Heart right ventricle (tissue), 16 donors: ENCODE measurements around the gene NDUFC2. TPM values are rescaled to one million over a fixed set of nuclear protein-coding genes. Genes with fewer than 3 reads are reported as not detected.

Experiments
- ATAC-seq, 8 donors: fragments of 200-7000 bp; cut with Tn5 transposase; one replicate each; pipeline ENCODE4 v1.9.1; 2020; ENCODE audit warnings: mild to moderate bottlenecking in 8 of 8, moderate library complexity in 8 of 8, moderate number of reproducible peaks in 1 of 8
- DNase-seq, 2 donors: peaks; one replicate each; pipeline ENCODE4 v3.0.0-alpha.2; 2020
- H3K27ac ChIP-seq, 10 donors: fragments of 200-600 bp; sonication (generic) in 2 of 10; one replicate each; pipeline versions ENCODE4 v1.5.0 to v1.8.0; 2020 to 2022; ENCODE audit warnings: mild to moderate bottlenecking in 3 of 10
- H3K27me3 ChIP-seq, 7 donors: fragments of 200-600 bp; one replicate each; pipeline ENCODE4 v1.8.0; 2021 to 2022; ENCODE audit warnings: mild to moderate bottlenecking in 2 of 7
- H3K36me3 ChIP-seq, 9 donors: fragments of 200-600 bp; sonication (generic) in 1 of 9; one replicate each; pipeline versions ENCODE4 v1.5.0 to v1.8.0; 2020 to 2022; ENCODE audit warnings: mild to moderate bottlenecking in 2 of 9
- H3K4me1 ChIP-seq, 9 donors: fragments of 200-600 bp; sonication (generic) in 1 of 9; one replicate each; pipeline versions ENCODE4 v1.5.0 to v1.8.0; 2020 to 2022; ENCODE audit warnings: mild to moderate bottlenecking in 4 of 9
- H3K4me3 ChIP-seq, 10 donors: fragments of 200-600 bp; sonication (generic) in 2 of 10; one replicate each; pipeline versions ENCODE4 v1.5.0 to v1.8.0; 2020 to 2022; ENCODE audit warnings: mild to moderate bottlenecking in 7 of 10, moderate library complexity in 2 of 10
- H3K9me3 ChIP-seq, 11 donors: fragments of 200-600 bp in 10 of 11; sonication (generic) in 2 of 11; one replicate each; pipeline versions ENCODE4 v1.5.0 to v1.8.0; 2013 to 2022; ENCODE audit warnings: mild to moderate bottlenecking in 2 of 11, control low read depth in 1 of 11, moderate library complexity in 1 of 11
- WGBS, 2 donors: extraction: QIAGEN DNeasy Blood & Tissue Kit; methylation state at CpG; one replicate each; pipeline ENCODE4 v1.1.7; 2013; ENCODE audit warnings: inconsistent platforms in 1 of 2; 5-methylcytosine and 5-hydroxymethylcytosine counted together
- intact Hi-C, 10 donors: fragments of 100-400 bp; cut with DNase I; formaldehyde crosslinking; loops; one replicate each; pipeline versions ENCODE4 v1.11.1 to v1.14.2; 2022
- polyA plus RNA-seq, 2 donors: library from polyadenylated mRNA; stranded (reverse); fragments of 200-250 nt; gene quantifications; one replicate each; pipeline ENCODE4 v1.2.3, GENCODE V29; 2013
- total RNA-seq, 10 donors: library from RNA; stranded (reverse); fragmentation: NEBNext Ultra II Directional in 3 of 10; extraction: Animal tissue kit (Norgen Biotek cat#: 25700) in 3 of 10; gene quantifications; one replicate each; pipeline versions ENCODE4 v1.2.1 to v1.2.4, GENCODE V29; 2021 to 2023
- TF ChIP-seq, protein P1 (sequence below), 9 donors: fragments of 200-600 bp; sonication (generic) in 2 of 9; IDR thresholded peaks; one replicate each; pipeline versions ENCODE4 v1.5.0 to v1.8.0; 2021 to 2022; ENCODE audit warnings: antibody characterized with exemption in 9 of 9, mild to moderate bottlenecking in 5 of 9, moderate library complexity in 1 of 9
- donor health status: Arrhythmogenic right ventricular cardiomyopathy.
- donor health status: ischemic (EF 13 %, LVEDD 7.1; RV severe dilation, severe dysfunction).
- donor health status: healthy with polysubstance abuse.
- donor health status: DM: no; HTN: yes; CAD: no.
- donor health status: DM: no; HTN: no; CAD: no.
- donor health status: ischemic (EF 25% LVEDD 6.9; RV normal size, moderate dysfunction).
- donor health status: ischemic (EF 25% LVEDD 5.7; RV mildly dilated, moderate dysfunction).
- donor health status: healthy.
- donor health status: DM: yes; HTN: yes; CAD: no.
- donor health status: Ischemic cardiomyopathy.
- donor health status: ischemic (EF 35%, LVEDD 5.7; RV mildly dilated, moderate dysfunction).
- donor health status: nonischemic (EF 11% LVEDD 7.7; RV severe dilation, severe dysfunction).
- donor health status: DM: yes; HTN: yes; CAD: no.
- donor health status: PGD.
- donor health status: ischemic (EF 29% LVEDD 5.4; RV normal size, mild dysfunction).
- donor health status: nonischemic (EF 23%, LVEDD 6.1; RV moderate dilation, normal function).

NDUFC2 gene
- total and polyA plus RNA-seq, 12 donors: 69.7 to 400 (median 275) TPM

DNA sequence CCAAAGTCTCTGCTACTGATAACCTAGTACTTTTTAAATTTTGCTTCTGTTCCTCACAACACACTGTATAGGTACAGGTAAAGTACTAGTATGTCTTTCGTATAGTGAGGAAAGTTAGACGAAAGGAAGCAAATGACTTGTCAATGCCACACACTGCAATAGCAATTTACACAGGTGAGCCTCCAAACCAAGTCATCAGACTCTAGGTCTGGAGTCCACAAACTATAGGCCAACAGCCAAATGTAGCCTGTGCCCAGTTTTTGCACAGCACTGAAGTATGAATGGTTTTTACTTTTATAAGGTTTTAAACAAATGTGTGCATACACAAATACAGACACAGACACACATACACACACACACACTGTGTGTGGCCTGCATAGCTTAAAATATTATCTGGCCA lies 31.6 kb upstream of the NDUFC2 start:
- WGBS, 2 donors: 91 to 100% methylated on average over 2 of the region's 2 CpGs
- TF ChIP-seq, protein P1, sequence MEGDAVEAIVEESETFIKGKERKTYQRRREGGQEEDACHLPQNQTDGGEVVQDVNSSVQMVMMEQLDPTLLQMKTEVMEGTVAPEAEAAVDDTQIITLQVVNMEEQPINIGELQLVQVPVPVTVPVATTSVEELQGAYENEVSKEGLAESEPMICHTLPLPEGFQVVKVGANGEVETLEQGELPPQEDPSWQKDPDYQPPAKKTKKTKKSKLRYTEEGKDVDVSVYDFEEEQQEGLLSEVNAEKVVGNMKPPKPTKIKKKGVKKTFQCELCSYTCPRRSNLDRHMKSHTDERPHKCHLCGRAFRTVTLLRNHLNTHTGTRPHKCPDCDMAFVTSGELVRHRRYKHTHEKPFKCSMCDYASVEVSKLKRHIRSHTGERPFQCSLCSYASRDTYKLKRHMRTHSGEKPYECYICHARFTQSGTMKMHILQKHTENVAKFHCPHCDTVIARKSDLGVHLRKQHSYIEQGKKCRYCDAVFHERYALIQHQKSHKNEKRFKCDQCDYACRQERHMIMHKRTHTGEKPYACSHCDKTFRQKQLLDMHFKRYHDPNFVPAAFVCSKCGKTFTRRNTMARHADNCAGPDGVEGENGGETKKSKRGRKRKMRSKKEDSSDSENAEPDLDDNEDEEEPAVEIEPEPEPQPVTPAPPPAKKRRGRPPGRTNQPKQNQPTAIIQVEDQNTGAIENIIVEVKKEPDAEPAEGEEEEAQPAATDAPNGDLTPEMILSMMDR (IDR thresholded peaks at IDR 0.05): no peak
- Histone ChIP-seq H3K9me3 (no peaks in the 10 kb centered on the region), H3K4me1 (no peaks in the 10 kb centered on the region), H3K27ac (no peak overlapping the region), H3K4me3 (no peak overlapping the region), H3K36me3 (peaks cover 0 to 86% (median 3%) of the 10 kb centered on the region in 9 donors), H3K27me3 (no peaks in the 10 kb centered on the region)
- intact Hi-C loops: no loop called here
- ATAC-seq (no peak), DNase-seq (no peak)

DNA sequence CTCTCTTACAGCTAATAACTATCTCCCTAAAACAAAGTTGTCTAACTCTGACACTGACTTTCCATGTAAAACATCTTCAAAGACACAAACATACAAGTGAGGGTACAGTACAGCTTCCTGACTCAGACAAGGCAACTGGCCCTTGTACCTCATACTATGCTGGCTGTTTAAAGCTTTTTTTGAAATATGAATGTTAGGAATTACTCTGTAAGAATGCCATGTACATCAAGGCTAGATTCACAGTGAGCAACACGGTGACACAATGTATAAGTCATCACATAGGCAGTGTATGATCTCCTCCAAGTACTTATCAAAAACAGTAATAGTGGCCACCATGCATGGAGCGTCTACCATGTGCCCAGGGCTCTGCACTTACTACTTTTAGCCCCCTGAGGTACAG lies 31.2 kb upstream of the NDUFC2 start:
- Histone ChIP-seq H3K27me3 (no peaks in the 10 kb centered on the region), H3K27ac (no peak overlapping the region), H3K4me1 (no peaks in the 10 kb centered on the region), H3K4me3 (no peak overlapping the region), H3K36me3 (peaks cover 0 to 88% (median 3%) of the 10 kb centered on the region in 9 donors), H3K9me3 (no peaks in the 10 kb centered on the region)
- ATAC-seq (no peak), DNase-seq (no peak)
- TF ChIP-seq, protein P1 (IDR thresholded peaks at IDR 0.05): no peak
- intact Hi-C loops: no loop called here
- WGBS, 2 donors: 95% methylated on average over 2 of the region's 2 CpGs

DNA sequence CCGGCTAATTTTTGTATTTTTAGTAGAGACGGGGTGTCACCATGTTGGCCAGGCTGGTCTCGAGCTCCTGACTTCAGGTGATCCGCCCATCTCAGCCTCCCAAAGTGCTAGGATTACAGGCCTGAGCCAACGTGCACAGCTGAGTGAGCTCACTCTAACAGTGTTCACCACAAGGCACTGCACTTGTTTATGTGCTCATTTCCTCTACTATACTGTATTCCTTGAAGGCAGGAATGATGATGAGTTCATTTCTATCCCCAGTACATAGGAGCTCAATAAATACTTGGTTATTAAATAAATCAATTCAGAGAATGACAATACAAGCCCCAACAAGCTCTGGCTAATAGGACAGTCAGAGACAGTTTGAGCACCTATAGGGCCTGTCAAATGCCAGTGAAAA lies 30.7 kb upstream of the NDUFC2 start:
- TF ChIP-seq, protein P1 (IDR thresholded peaks at IDR 0.05): no peak
- DNase-seq: no peak
- ATAC-seq: no peak
- Histone ChIP-seq H3K36me3 (peaks cover 0 to 93% (median 3%) of the 10 kb centered on the region in 9 donors), H3K27ac (no peak overlapping the region), H3K4me1 (no peaks in the 10 kb centered on the region), H3K4me3 (no peak overlapping the region), H3K9me3 (no peaks in the 10 kb centered on the region), H3K27me3 (no peaks in the 10 kb centered on the region)
- 93% methylated on average over 5 of the region's 5 CpGs for WGBS, 2 donors
- intact Hi-C loops: no loop called here

DNA sequence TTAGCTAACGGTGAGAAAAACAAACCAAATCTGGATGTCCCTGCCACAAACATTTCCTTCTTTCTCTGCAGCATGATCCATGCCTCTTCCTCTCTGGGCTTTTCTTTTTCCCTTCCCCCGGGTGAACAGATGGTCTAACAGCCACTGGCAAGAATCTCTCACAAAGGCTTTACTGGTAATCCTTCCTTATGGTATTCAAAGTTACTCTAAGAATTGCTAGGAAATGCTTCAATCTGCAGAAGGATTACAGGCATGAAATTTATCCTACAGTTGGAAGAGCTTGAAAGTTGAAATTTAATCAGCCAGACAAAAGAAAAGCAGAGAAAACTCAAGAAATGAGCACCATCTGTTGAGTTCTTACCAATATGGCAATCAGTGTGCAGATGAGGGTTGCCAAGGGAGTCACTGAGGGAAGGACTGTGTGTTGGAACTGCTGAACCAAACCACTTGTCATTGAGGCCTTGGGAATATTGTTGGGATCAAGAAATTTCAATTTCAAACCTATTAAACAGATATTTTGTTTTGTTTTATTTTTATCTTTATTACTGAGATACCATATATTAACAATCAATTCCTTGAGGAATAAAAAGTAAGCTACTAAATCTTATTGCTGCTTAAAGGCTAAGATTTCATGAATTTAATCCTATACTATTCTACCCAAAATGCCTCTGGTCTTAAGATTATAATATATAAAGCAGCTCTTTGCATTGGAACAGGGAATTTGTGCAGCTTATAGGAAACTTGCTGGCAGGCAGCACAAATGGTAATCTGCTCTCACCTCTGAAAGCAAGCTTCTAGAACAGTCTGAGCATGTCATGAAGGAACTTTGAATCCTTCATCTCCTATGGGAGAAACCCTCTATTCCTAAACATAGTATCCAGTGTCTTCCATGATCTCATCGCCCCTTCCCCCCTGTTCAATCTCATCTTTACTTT lies 29.7 kb upstream of the NDUFC2 start:
- Histone ChIP-seq H3K36me3 (peaks cover 0 to 95% (median 3%) of the 10 kb centered on the region in 9 donors), H3K27me3 (no peaks in the 10 kb centered on the region), H3K27ac (no peak overlapping the region), H3K4me3 (no peak overlapping the region), H3K4me1 (no peaks in the 10 kb centered on the region), H3K9me3 (no peaks in the 10 kb centered on the region)
- TF ChIP-seq, protein P1 (IDR thresholded peaks at IDR 0.05): no peak
- WGBS, 2 donors: 76% methylated on average over 3 of the region's 3 CpGs
- intact Hi-C loops: no loop called here
- ATAC-seq: no peak
- no peak for DNase-seq
